ENCODE measurements around the gene SMIM3.

Gene SMIM3

DNA sequence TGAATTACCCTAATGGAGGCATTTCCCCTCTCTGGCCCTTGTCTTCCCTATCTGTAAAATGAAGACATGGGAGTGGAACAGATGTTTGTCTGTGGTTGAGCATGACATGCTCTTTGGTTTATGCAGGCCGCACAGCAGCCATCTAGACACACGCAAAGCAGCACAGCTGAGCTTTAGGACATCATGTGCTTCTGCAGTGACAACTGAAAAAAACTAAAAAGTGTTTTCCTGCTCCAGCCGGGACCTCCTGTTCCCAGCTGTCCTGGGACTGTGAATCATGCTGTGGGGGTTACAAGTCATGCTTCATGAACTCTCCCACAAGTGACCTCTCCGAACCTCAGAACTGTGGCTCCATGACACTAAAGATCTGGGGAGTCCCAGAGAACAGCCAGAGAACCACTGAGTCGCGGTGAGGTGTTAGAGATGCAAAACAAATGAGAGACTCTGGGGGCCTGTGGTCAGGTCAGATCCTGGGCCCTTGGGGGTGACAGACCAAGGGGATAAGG lies 1.7 kb downstream of the SMIM3 start:
- peak overlapping the region; percentile 23 to 89 (median 83) for H3K27ac Mint-ChIP-seq
- H3K27me3 Mint-ChIP-seq (ENCODE audit: low read depth) = peaks cover 3% of the 10 kb centered on the region
- H3K4me3 Mint-ChIP-seq = peak overlapping the region; percentile 95 to 99 (median 97)
- H3K4me1 Mint-ChIP-seq = peaks cover 66% of the 10 kb centered on the region
- H3K36me3 Mint-ChIP-seq (ENCODE audit: low read depth) = peaks cover 2% of the 10 kb centered on the region
- no peaks in the 10 kb centered on the region for H3K9me3 Mint-ChIP-seq
- TF ChIP-seq, protein P1, sequence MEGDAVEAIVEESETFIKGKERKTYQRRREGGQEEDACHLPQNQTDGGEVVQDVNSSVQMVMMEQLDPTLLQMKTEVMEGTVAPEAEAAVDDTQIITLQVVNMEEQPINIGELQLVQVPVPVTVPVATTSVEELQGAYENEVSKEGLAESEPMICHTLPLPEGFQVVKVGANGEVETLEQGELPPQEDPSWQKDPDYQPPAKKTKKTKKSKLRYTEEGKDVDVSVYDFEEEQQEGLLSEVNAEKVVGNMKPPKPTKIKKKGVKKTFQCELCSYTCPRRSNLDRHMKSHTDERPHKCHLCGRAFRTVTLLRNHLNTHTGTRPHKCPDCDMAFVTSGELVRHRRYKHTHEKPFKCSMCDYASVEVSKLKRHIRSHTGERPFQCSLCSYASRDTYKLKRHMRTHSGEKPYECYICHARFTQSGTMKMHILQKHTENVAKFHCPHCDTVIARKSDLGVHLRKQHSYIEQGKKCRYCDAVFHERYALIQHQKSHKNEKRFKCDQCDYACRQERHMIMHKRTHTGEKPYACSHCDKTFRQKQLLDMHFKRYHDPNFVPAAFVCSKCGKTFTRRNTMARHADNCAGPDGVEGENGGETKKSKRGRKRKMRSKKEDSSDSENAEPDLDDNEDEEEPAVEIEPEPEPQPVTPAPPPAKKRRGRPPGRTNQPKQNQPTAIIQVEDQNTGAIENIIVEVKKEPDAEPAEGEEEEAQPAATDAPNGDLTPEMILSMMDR (IDR thresholded peaks at IDR 0.05; ENCODE audit: unreplicated experiment in 3 of 3) = no peak

GRCh38 chr5:150780816-150781221 lies 2.3 kb downstream of the SMIM3 start:
- H3K4me1 Mint-ChIP-seq = peaks cover 66% of the 10 kb centered on the region
- H3K4me3 Mint-ChIP-seq = peak overlapping the region; percentile 95 to 99 (median 97)
- peaks cover 3% of the 10 kb centered on the region for H3K27me3 Mint-ChIP-seq (ENCODE audit: low read depth)
- TF ChIP-seq, protein P1 (IDR thresholded peaks at IDR 0.05; ENCODE audit: unreplicated experiment in 3 of 3) = no peak
- H3K27ac Mint-ChIP-seq = peak overlapping the region in 2 of 3 experiments; percentile 55 to 83
- H3K36me3 Mint-ChIP-seq (ENCODE audit: low read depth) = peaks cover 5% of the 10 kb centered on the region
- peaks cover under 1% of the 10 kb centered on the region for H3K9me3 Mint-ChIP-seq

DNA sequence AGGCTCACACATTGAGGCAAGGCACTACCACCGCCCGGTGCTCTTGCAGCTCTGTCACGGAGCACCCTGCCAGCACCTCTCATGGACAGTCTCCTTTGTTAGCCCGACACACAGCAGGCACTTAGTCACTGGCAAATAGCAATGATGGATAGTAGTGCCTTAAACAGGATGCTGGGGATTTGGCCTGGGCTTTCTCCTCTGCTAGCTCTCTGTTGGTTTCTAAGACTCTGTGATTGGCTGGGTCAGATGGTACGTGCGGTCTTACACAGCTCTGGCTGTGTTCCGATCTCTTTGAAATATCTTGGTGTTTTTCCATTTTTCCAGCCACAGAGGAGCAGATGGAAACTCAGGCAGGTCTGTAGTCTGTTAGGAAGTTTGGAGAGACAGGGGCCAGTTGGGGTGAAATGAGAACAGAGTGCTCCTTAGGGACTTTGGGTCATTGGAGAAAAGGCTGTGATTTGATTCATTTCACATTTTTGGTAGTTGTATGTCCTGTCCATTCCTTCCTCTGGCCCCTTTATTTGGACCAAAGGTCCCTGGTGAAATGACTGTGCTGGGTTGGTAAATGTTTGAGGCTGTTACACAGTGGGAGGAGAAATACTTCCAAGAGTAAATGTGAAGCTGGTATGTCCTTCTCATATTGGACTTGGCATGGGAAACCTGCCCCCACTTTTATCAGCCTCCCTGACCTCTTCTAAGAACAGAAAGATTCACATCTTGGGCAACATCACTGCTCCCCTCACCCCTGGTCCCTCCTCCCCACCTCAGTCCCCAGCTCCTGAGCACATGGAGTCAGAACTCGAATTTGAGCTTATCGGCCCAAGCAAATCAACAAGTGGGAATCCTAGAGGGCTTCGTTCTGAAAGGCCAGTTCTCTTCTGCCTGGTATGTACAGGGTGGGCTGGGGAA lies 3.4 kb downstream of the SMIM3 start:
- TF ChIP-seq, protein P1 (IDR thresholded peaks at IDR 0.05; ENCODE audit: unreplicated experiment in 3 of 3) = no peak
- Mint-ChIP-seq H3K9me3 (peaks cover 3% of the 10 kb centered on the region), H3K27ac (peak overlapping the region; percentile 83 to 94 (median 86)), H3K4me3 (peak overlapping the region; percentile 34 to 97 (median 69)), H3K36me3 (ENCODE audit: low read depth) (peaks cover 9% of the 10 kb centered on the region), H3K4me1 (peaks cover 66% of the 10 kb centered on the region), H3K27me3 (ENCODE audit: low read depth) (peaks cover 3% of the 10 kb centered on the region)

GRCh38 chr5:150782850-150783249 lies 4.3 kb downstream of the SMIM3 start:
- TF ChIP-seq, protein P1 (IDR thresholded peaks at IDR 0.05; ENCODE audit: unreplicated experiment in 3 of 3) = no peak
- peak overlapping the region; percentile 59 to 83 (median 78) for H3K27ac Mint-ChIP-seq
- H3K27me3 Mint-ChIP-seq (ENCODE audit: low read depth) = peaks cover 3% of the 10 kb centered on the region

GRCh38 chr5:150783422-150783928 lies 4.9 kb downstream of the SMIM3 start:
- H3K4me1 Mint-ChIP-seq = peaks cover 58% of the 10 kb centered on the region
- peak overlapping the region; percentile 9 to 54 (median 29) for H3K4me3 Mint-ChIP-seq
- TF ChIP-seq, protein P1 (IDR thresholded peaks at IDR 0.05; ENCODE audit: unreplicated experiment in 3 of 3) = no peak
- peaks cover 3% of the 10 kb centered on the region for H3K9me3 Mint-ChIP-seq
- H3K27me3 Mint-ChIP-seq (ENCODE audit: low read depth) = peaks cover 3% of the 10 kb centered on the region
- peak overlapping the region; percentile 59 to 83 (median 78) for H3K27ac Mint-ChIP-seq
- H3K36me3 Mint-ChIP-seq (ENCODE audit: low read depth) = peaks cover 9% of the 10 kb centered on the region

More at GRCh38 chr5:150782850-150783249, 4.3 kb downstream of the SMIM3 start:
- Mint-ChIP-seq H3K4me1 (peaks cover 63% of the 10 kb centered on the region), H3K9me3 (peaks cover 3% of the 10 kb centered on the region), H3K4me3 (peak overlapping the region in 2 of 3 experiments; percentile 37 to 56), H3K36me3 (ENCODE audit: low read depth) (peaks cover 9% of the 10 kb centered on the region)
